MM.1S (cell line): ENCODE data around the gene TMEM59.
"Not testable (repeated sequence)": the region's sequence is repeated elsewhere in the genome, so short reads cannot be mapped to it uniquely, and the experiment has no call there.

Experiments used
- DNase-seq: peaks from one replicate; pipeline ENCODE4 v3.0.0-alpha.2; 2015
- H2AFZ ChIP-seq: fragments of 300-600 bp; sonication (generic); 2 replicates; pipeline ENCODE4 v1.6.0; 2016; ENCODE audit warnings: antibody characterized with exemption, low read length
- H3F3A ChIP-seq: fragments of 300-600 bp; sonication (generic); 2 replicates; pipeline ENCODE4 v1.6.1; 2016; ENCODE audit warnings: mild to moderate bottlenecking, antibody characterized with exemption, low read length, moderate library complexity, mixed read lengths; ENCODE audit not compliant: insufficient read depth
- H3K27ac ChIP-seq: fragments of 300-600 bp; sonication (generic); 2 replicates; pipeline ENCODE4 v1.5.1; 2016; ENCODE audit warnings: mild to moderate bottlenecking, low read length
- H3K27me3 ChIP-seq: fragments of 300-600 bp; sonication (generic); replicated peaks from 2 replicates; pipeline ENCODE4 v1.6.0; 2016; ENCODE audit warnings: low read length; ENCODE audit not compliant: insufficient read depth
- H3K36me3 ChIP-seq: fragments of 300-600 bp; sonication (generic); replicated peaks from 2 replicates; pipeline ENCODE4 v1.6.1; 2016; ENCODE audit warnings: mild to moderate bottlenecking, low read length, mixed read lengths; ENCODE audit not compliant: insufficient read depth
- H3K4me1 ChIP-seq: fragments of 300-600 bp; sonication (generic); 2 replicates; pipeline ENCODE4 v1.6.1; 2016; ENCODE audit warnings: low read length, mixed read lengths
- H3K4me2 ChIP-seq: fragments of 300-600 bp; sonication (generic); 2 replicates; pipeline ENCODE4 v1.6.0; 2016; ENCODE audit warnings: low read depth, low read length
- H3K4me3 ChIP-seq: fragments of 300-600 bp; sonication (generic); 2 replicates; pipeline ENCODE4 v1.5.1; 2016; ENCODE audit warnings: low read length, mixed read lengths
- H3K79me2 ChIP-seq: fragments of 300-600 bp; sonication (generic); 2 replicates; pipeline ENCODE4 v1.6.1; 2016; ENCODE audit warnings: mixed run types, low read length, mixed read lengths
- H3K9ac ChIP-seq: fragments of 300-600 bp; sonication (generic); 2 replicates; pipeline ENCODE4 v1.6.1; 2016; ENCODE audit warnings: low read length, mixed read lengths
- H3K9me2 ChIP-seq: fragments of 300-600 bp; sonication (generic); replicated peaks from 2 replicates; pipeline ENCODE4 v1.6.1; 2016; ENCODE audit warnings: mild to moderate bottlenecking, low read length, mixed read lengths; ENCODE audit not compliant: insufficient read depth
- H3K9me3 ChIP-seq: fragments of 300-600 bp; sonication (generic); replicated peaks from 2 replicates; pipeline ENCODE4 v1.6.1; 2016; ENCODE audit warnings: mild to moderate bottlenecking, low read length, mixed read lengths; ENCODE audit not compliant: insufficient read depth
- H4K20me1 ChIP-seq: fragments of 300-600 bp; sonication (generic); 2 replicates; pipeline ENCODE4 v1.6.1; 2016; ENCODE audit warnings: mild to moderate bottlenecking, low read length, moderate library complexity, mixed read lengths; ENCODE audit not compliant: insufficient read depth
- CTCF ChIP-seq: fragments of 300-600 bp; sonication (generic); IDR thresholded peaks from 2 replicates; pipeline ENCODE4 v1.5.1; 2016; ENCODE audit warnings: antibody characterized with exemption, low read length, mixed read lengths
- EZH2 ChIP-seq: fragments of 300-600 bp; sonication (generic); optimal IDR thresholded peaks from 2 replicates; pipeline ENCODE3; 2017; ENCODE audit warnings: low read depth, mild to moderate bottlenecking, antibody characterized with exemption, low read length, mixed read lengths
- EZH2phosphoT487 ChIP-seq: fragments of 300-600 bp; sonication (generic); IDR thresholded peaks from 2 replicates; pipeline ENCODE4 v1.6.1; 2018; ENCODE audit warnings: antibody characterized with exemption, low read length

Gene TMEM59

DNA sequence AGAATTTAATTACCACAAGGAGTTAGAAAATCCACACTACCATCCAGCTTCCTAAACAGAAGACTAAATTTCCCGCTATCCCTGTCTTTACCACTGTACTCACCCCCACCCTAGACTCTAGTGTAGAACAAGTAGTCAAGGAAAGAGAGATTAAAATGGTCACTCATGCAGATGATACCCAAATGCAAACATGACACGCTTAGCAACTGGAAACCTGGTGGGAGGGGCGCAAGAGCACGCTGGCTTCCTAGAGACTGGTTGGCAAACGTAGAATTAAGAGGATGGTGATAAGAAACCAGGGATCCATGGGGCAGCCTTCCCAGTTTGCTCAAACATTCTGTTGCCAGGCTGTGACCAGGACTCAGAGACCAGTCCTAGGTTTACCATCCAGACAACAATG is 25.2 kb downstream of the TMEM59 start:
- Histone ChIP-seq H3K9ac (no peak overlapping the region), H3K27ac (no peak overlapping the region), H3F3A (no peaks in the 10 kb centered on the region; the same call in 1 of the 2 replicates), H3K79me2 (no peaks in the 10 kb centered on the region), H3K4me2 (no peak overlapping the region), H3K4me3 (no peak overlapping the region), H3K9me2 (no peaks in the 10 kb centered on the region), H3K36me3 (peaks cover 7% of the 10 kb centered on the region; the same call in 1 of the 2 replicates), H3K4me1 (0 out of 2 replicates have a peak, but pooled peaks cover 4% of the 10 kb centered on the region), H2AFZ (no peak overlapping the region), H3K27me3 (no peaks in the 10 kb centered on the region), H3K9me3 (no peaks in the 10 kb centered on the region), H4K20me1 (no peaks in the 10 kb centered on the region)
- no peak for DNase-seq
- TF ChIP-seq EZH2phosphoT487 (no peak), CTCF (no peak), EZH2 (no peak)

DNA sequence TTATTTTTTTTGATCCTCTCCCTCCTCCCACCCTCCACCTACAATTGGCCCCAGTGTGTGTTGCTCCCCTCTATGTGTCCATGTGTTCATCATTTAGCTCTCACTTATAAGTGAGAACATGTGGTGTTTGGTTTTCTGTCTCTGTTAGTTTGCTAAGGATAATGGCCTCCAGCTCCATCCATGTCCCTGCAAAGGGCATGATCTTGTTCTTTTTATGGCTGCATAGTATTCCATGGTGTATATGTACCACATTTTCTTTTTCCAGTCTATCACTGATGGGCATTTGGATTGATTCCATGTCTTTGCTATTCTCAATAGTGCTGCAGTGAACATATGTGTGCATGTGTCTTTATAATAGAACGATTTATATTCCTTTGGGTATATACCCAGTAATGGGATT is 28.2 kb downstream of the TMEM59 start:
- not testable (repeated sequence) for H3K27me3 ChIP-seq, H2AFZ ChIP-seq, H3F3A ChIP-seq, H4K20me1 ChIP-seq, H3K4me2 ChIP-seq, H3K27ac ChIP-seq, H3K36me3 ChIP-seq, H3K9me3 ChIP-seq, H3K9ac ChIP-seq, H3K79me2 ChIP-seq, DNase-seq, H3K9me2 ChIP-seq, H3K4me1 ChIP-seq, H3K4me3 ChIP-seq

GRCh38 chr1:54024358-54024757 is 28.6 kb downstream of the TMEM59 start:
- no peaks in the 10 kb centered on the region; the same call in 1 of the 2 replicates for H3F3A ChIP-seq
- H3K27ac ChIP-seq, result no peak overlapping the region
- no peaks in the 10 kb centered on the region for H3K79me2 ChIP-seq
- no peaks in the 10 kb centered on the region for H3K9me2 ChIP-seq
- no peaks in the 10 kb centered on the region for H3K36me3 ChIP-seq
- 0 out of 2 replicates have a peak, but pooled peaks cover 4% of the 10 kb centered on the region for H3K4me1 ChIP-seq
- H3K9ac ChIP-seq, result no peak overlapping the region
- no peak for DNase-seq
- TF ChIP-seq EZH2 (no peak), EZH2phosphoT487 (no peak), CTCF (no peak)
- no peak overlapping the region for H2AFZ ChIP-seq
- H3K9me3 ChIP-seq, result no peaks in the 10 kb centered on the region
- no peak overlapping the region for H3K4me2 ChIP-seq
- H3K27me3 ChIP-seq, result no peaks in the 10 kb centered on the region
- no peaks in the 10 kb centered on the region for H4K20me1 ChIP-seq
- no peak overlapping the region for H3K4me3 ChIP-seq

GRCh38 chr1:54019562-54020176 is 33.3 kb downstream of the TMEM59 start:
- H3K4me1 ChIP-seq, H3K27me3 ChIP-seq, H4K20me1 ChIP-seq, H3F3A ChIP-seq, H3K9me2 ChIP-seq, H3K4me2 ChIP-seq, H3K36me3 ChIP-seq, H3K4me3 ChIP-seq, H2AFZ ChIP-seq, H3K79me2 ChIP-seq, H3K9ac ChIP-seq, H3K9me3 ChIP-seq, H3K27ac ChIP-seq, DNase-seq: not testable (repeated sequence)
